Breast epithelium (tissue), 3 donors: ENCODE measurements around the gene ODAD3.

Source experiments
- CTCF ChIP-seq, 3 donors: fragments of 450-650 bp; IDR thresholded peaks; one replicate each; pipeline ENCODE4 v1.5.1; 2016 to 2017; ENCODE audit warnings: antibody characterized with exemption in 3 of 3, mild to moderate bottlenecking in 3 of 3, moderate library complexity in 3 of 3
- POLR2A ChIP-seq: fragments of 450-650 bp; IDR thresholded peaks from one replicate; pipeline ENCODE4 v1.6.1; 2016; ENCODE audit warnings: antibody characterized with exemption, mild to moderate bottlenecking, moderate library complexity
- POLR2AphosphoS5 ChIP-seq, 3 donors: sonication (generic); formaldehyde crosslinking; IDR thresholded peaks; one replicate each; pipeline ENCODE4 v1.6.1; 2017; ENCODE audit warnings: antibody characterized with exemption in 3 of 3

DNA sequence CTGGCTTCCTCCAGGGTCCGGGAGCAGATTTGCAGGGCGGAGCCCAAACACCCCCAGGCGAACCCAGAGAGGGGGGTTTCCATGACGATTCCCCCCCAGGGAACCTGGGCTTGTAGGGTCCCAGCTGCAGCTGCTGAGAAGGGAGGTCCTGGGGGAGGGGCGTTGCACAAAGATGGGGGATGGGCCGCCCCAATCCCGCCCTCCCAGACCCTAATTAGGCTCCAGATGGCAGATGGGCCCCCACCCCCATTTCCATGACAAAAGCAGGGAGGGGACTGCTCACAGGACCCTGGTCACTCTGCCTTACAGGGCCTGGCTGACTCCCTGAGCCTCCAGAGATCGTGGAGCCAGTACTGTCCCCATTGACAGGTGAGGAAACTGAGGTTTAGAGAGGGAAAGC is 30.7 kb upstream of the ODAD3 start:
- no peak for TF ChIP-seq POLR2A
- no peak for TF ChIP-seq CTCF (IDR thresholded peaks at IDR 0.05)
- no peak for TF ChIP-seq POLR2AphosphoS5 (IDR thresholded peaks at IDR 0.05)
